Panc1 (cell line): Measurements from ENCODE around the gene SCAP. TPM values are rescaled to one million over a fixed set of nuclear protein-coding genes. Genes with fewer than 3 reads are reported as not detected.
"Not testable (repeated sequence)": the region's sequence is repeated elsewhere in the genome, so short reads cannot be mapped to it uniquely, and the experiment has no call there.

ENCODE experiments used
- ATAC-seq: fragments of 200-7000 bp; cut with Tn5 transposase; 2 replicates; pipeline ENCODE4 v1.9.1; 2020; ENCODE audit warnings: mild to moderate bottlenecking, moderate library complexity
- BruUV-seq: library from RNA; stranded (reverse); fragments of 400-500 nt; replicated peaks from 2 replicates; lab custom pipeline; 2021; lab: Mats Ljungman, UMichigan
- CTCF ChIA-PET: fragments of 300-600 bp; sonication (Branson Sonifier 250); formaldehyde crosslinking; loops from one replicate; lab custom pipeline; 2022; ENCODE audit warnings: antibody characterized with exemption; lab: Charles Lee
- POLR2A ChIA-PET: fragments of 300-600 bp; sonication (Branson Sonifier 250); formaldehyde crosslinking; loops from one replicate; lab custom pipeline; 2022; ENCODE audit warnings: antibody characterized with exemption; lab: Charles Lee
- DNase-seq: peaks from one replicate; pipeline ENCODE4 v3.0.0-alpha.2; 2010; ENCODE audit warnings: low read depth, low spot score
- H3K27ac ChIP-seq: 2 replicates; pipeline ENCODE4 v1.5.1; 2011; ENCODE audit warnings: mild to moderate bottlenecking, low read length, inconsistent platforms
- H3K27me3 ChIP-seq: fragments of 200-500 bp; sonication (Bioruptor generic); 2 replicates; pipeline ENCODE4 v1.6.0; 2014; ENCODE audit warnings: low read length, inconsistent platforms; ENCODE audit not compliant: control insufficient read depth, insufficient read depth
- H3K36me3 ChIP-seq: fragments of 200-500 bp; sonication (Bioruptor generic); 2 replicates; pipeline ENCODE4 v1.5.1; 2014; ENCODE audit warnings: inconsistent platforms, mild to moderate bottlenecking, low read length, moderate library complexity; ENCODE audit not compliant: control insufficient read depth, insufficient read depth
- H3K4me1 ChIP-seq: 2 replicates; pipeline ENCODE4 v1.5.1; 2011; ENCODE audit warnings: inconsistent platforms, mild to moderate bottlenecking, low read length, moderate library complexity; ENCODE audit not compliant: control insufficient read depth, insufficient read depth
- H3K4me3 ChIP-seq, 2 experiments: 2 replicates each; pipeline ENCODE4 v1.5.1; 2011 to 2012; ENCODE audit warnings: low read depth in 2 of 2, low read length in 2 of 2, mild to moderate bottlenecking in 2 of 2, inconsistent platforms in 1 of 2, moderate library complexity in 1 of 2
- H3K9me3 ChIP-seq: fragments of 200-500 bp; sonication (Bioruptor generic); 2 replicates; pipeline ENCODE4 v1.5.1; 2014; ENCODE audit warnings: low read depth, mild to moderate bottlenecking, inconsistent platforms, low read length, moderate library complexity; ENCODE audit not compliant: control insufficient read depth, insufficient read depth
- CTCF ChIP-seq: fragments of 450-650 bp; IDR thresholded peaks from 2 replicates; pipeline ENCODE4 v1.5.1; 2017; ENCODE audit warnings: mild to moderate bottlenecking
- POLR2AphosphoS5 ChIP-seq: IDR thresholded peaks from 2 replicates; pipeline ENCODE4 v1.6.1; 2012; ENCODE audit warnings: mild to moderate bottlenecking, low read depth, low read length, moderate library complexity
- REST ChIP-seq, 2 experiments: IDR thresholded peaks; 2 replicates each; pipeline ENCODE4 v1.6.1; 2011 to 2012; ENCODE audit warnings: low read depth in 2 of 2, control low read depth in 1 of 2, low read length in 1 of 2, mild to moderate bottlenecking in 1 of 2, moderate library complexity in 1 of 2; ENCODE audit not compliant: insufficient read depth in 1 of 2
- SIN3A ChIP-seq: IDR thresholded peaks from 2 replicates; pipeline ENCODE4 v1.6.1; 2012; ENCODE audit warnings: low read depth, mild to moderate bottlenecking, low read length, moderate library complexity, borderline replicate concordance; ENCODE audit not compliant: insufficient read depth
- TCF7L2 ChIP-seq: IDR thresholded peaks from 2 replicates; pipeline ENCODE4 v1.6.1; 2011; ENCODE audit warnings: mild to moderate bottlenecking, low read depth, low read length, inconsistent platforms
- in situ Hi-C: cut with HindIII; loops from 2 replicates; pipeline ENCODE4 v1.10.0; 2016; ENCODE audit warnings: low sequenced_read_pairs, low pct_unique_long_range_greater_than_20kb
- intact Hi-C: fragments of 100-400 bp; cut with micrococcal nuclease; formaldehyde crosslinking; loops from one replicate; pipeline ENCODE4 v1.10.0; 2022; ENCODE audit not compliant: unreplicated experiment
- total RNA-seq: library from RNA; stranded (reverse); gene quantifications from one replicate; pipeline ENCODE4 v1.2.1, GENCODE V29; 2021; ENCODE audit not compliant: unreplicated experiment

Gene SCAP
- total RNA-seq, 1 experiment from 2014 or later: 49.7 TPM

GRCh38 chr3:47370887-47371697, 104.6 kb downstream of the SCAP start:
- H3K27ac ChIP-seq: no peak overlapping the region
- no peaks in the 10 kb centered on the region for H3K9me3 ChIP-seq
- H3K4me3 ChIP-seq: no peak overlapping the region
- H3K4me1 ChIP-seq: no peaks in the 10 kb centered on the region
- ChIA-PET CTCF (no interaction called here), POLR2A (interaction anchor here (0.6 kb wide), 2 partner anchors 194 to 328 kb away, joined by 3 to 8 read pairs; no protein-coding TSS in a partner anchor)
- intact Hi-C loops: no loop called here
- peak; percentile 47 for ATAC-seq
- DNase-seq: no peak
- H3K36me3 ChIP-seq: no peaks in the 10 kb centered on the region
- BruUV-seq: no TSS peak
- in situ Hi-C loops: no loop called here
- TF ChIP-seq REST (IDR thresholded peaks at IDR 0.05; ENCODE audit: insufficient read depth in 1 of 2, low read depth in 2 of 2, low read length in 1 of 2) (no peak), CTCF (peak; percentile 74)
- H3K27me3 ChIP-seq: no peaks in the 10 kb centered on the region

- not testable (repeated sequence) for DNase-seq
Measured at GRCh38 chr3:47370020-47370419, 105.7 kb downstream of the SCAP start.

GRCh38 chr3:47367631-47368030, 108.1 kb downstream of the SCAP start:
- CTCF ChIA-PET: no interaction called here
- H3K36me3 ChIP-seq: no peaks in the 10 kb centered on the region
- H3K9me3 ChIP-seq: no peaks in the 10 kb centered on the region
- ATAC-seq (no peak), DNase-seq (no peak)
- intact Hi-C loops: no loop called here
- TF ChIP-seq SIN3A: no peak
- TF ChIP-seq CTCF: no peak
- TF ChIP-seq REST (IDR thresholded peaks at IDR 0.05; ENCODE audit: insufficient read depth in 1 of 2, low read depth in 2 of 2, low read length in 1 of 2): no peak
- TF ChIP-seq POLR2AphosphoS5: no peak
- no peak for TF ChIP-seq TCF7L2
- no peak overlapping the region for H3K4me3 ChIP-seq
- no TSS peak for BruUV-seq
- no peak overlapping the region for H3K27ac ChIP-seq
- POLR2A ChIA-PET: no interaction called here
- no peaks in the 10 kb centered on the region for H3K27me3 ChIP-seq
- H3K4me1 ChIP-seq: no peaks in the 10 kb centered on the region
- in situ Hi-C loops: no loop called here

More at GRCh38 chr3:47370020-47370419, 105.7 kb downstream of the SCAP start:
- H3K4me1 ChIP-seq, ATAC-seq, in situ Hi-C loops, H3K9me3 ChIP-seq, intact Hi-C loops, H3K27ac ChIP-seq, POLR2A ChIA-PET, H3K4me3 ChIP-seq, H3K27me3 ChIP-seq, CTCF ChIA-PET, BruUV-seq, H3K36me3 ChIP-seq: not testable (repeated sequence)
